Trophoblast cell (in vitro differentiated cells and primary cell): ENCODE results near the gene GOLGA8T.
"Not testable (repeated sequence)": the region's sequence is repeated elsewhere in the genome, so short reads cannot be mapped to it uniquely, and the experiment has no call there.

ENCODE experiments used
- DNase-seq, 2 donors: peaks; one replicate each; pipeline ENCODE4 v3.0.0-alpha.2; 2016
- H2AFZ ChIP-seq: 2 replicates; pipeline ENCODE4 v1.6.1; 2013; ENCODE audit warnings: low read length, moderate library complexity, mild to moderate bottlenecking; ENCODE audit not compliant: insufficient read depth, poor library complexity
- H2AK5ac ChIP-seq: 2 replicates; pipeline ENCODE4 v1.6.1; 2013; ENCODE audit warnings: mild to moderate bottlenecking, low read length
- H2BK120ac ChIP-seq: 2 replicates; pipeline ENCODE4 v1.6.1; 2013; ENCODE audit warnings: low read length, mild to moderate bottlenecking, moderate library complexity; ENCODE audit not compliant: insufficient read depth, poor library complexity
- H2BK12ac ChIP-seq: 2 replicates; pipeline ENCODE4 v1.6.1; 2013; ENCODE audit warnings: mild to moderate bottlenecking, low read length, moderate library complexity
- H2BK5ac ChIP-seq: 2 replicates; pipeline ENCODE4 v1.6.1; 2013; ENCODE audit warnings: low read length, low read depth, moderate library complexity, mild to moderate bottlenecking; ENCODE audit not compliant: poor library complexity
- H3K14ac ChIP-seq: 2 replicates; pipeline ENCODE4 v1.6.1; 2013; ENCODE audit warnings: mild to moderate bottlenecking, low read length
- H3K18ac ChIP-seq: 2 replicates; pipeline ENCODE4 v1.6.1; 2013; ENCODE audit warnings: mild to moderate bottlenecking, low read length
- H3K23ac ChIP-seq: 2 replicates; pipeline ENCODE4 v1.6.1; 2013; ENCODE audit warnings: low read length
- H3K27ac ChIP-seq: 2 replicates; pipeline ENCODE4 v1.5.1; 2013; ENCODE audit warnings: low read depth, mild to moderate bottlenecking, inconsistent platforms, low read length, moderate library complexity
- H3K27me3 ChIP-seq: 2 replicates; pipeline ENCODE4 v1.6.1; 2013; ENCODE audit warnings: inconsistent platforms, mild to moderate bottlenecking, low read length, moderate library complexity; ENCODE audit not compliant: insufficient read depth
- H3K36me3 ChIP-seq, 2 experiments: 1 replicate in 1 of 2; 2 replicates in 1 of 2; pipeline ENCODE4 v1.6.1; 2013; ENCODE audit warnings: low read length in 2 of 2, mild to moderate bottlenecking in 2 of 2, moderate library complexity in 1 of 2; ENCODE audit not compliant: insufficient read depth in 2 of 2, control insufficient read depth in 1 of 2
- H3K4ac ChIP-seq: 2 replicates; pipeline ENCODE4 v1.6.1; 2013; ENCODE audit warnings: low read depth, mild to moderate bottlenecking, low read length, moderate library complexity
- H3K4me1 ChIP-seq, 2 experiments: 1 replicate in 1 of 2; 2 replicates in 1 of 2; pipeline ENCODE4 v1.6.1; 2013; ENCODE audit warnings: low read length in 2 of 2, mild to moderate bottlenecking in 2 of 2, moderate library complexity in 1 of 2; ENCODE audit not compliant: insufficient read depth in 2 of 2, control insufficient read depth in 1 of 2
- H3K4me2 ChIP-seq: 2 replicates; pipeline ENCODE4 v1.6.1; 2013; ENCODE audit warnings: inconsistent platforms, mild to moderate bottlenecking, low read length, moderate library complexity
- H3K4me3 ChIP-seq: 2 replicates; pipeline ENCODE4 v1.5.1; 2013; ENCODE audit warnings: mild to moderate bottlenecking, low read depth, low read length, inconsistent platforms
- H3K79me1 ChIP-seq: one replicate; pipeline ENCODE4 v1.6.1; 2013; ENCODE audit warnings: low read length
- H3K79me2 ChIP-seq: 2 replicates; pipeline ENCODE4 v1.6.1; 2013; ENCODE audit warnings: low read length, mild to moderate bottlenecking; ENCODE audit not compliant: control insufficient read depth, insufficient read depth, poor library complexity
- H3K9ac ChIP-seq: 2 replicates; pipeline ENCODE4 v1.6.1; 2013; ENCODE audit warnings: mild to moderate bottlenecking, low read length
- H3K9me3 ChIP-seq: 2 replicates; pipeline ENCODE4 v1.6.1; 2013; ENCODE audit warnings: low read depth, mild to moderate bottlenecking, control low read depth, inconsistent platforms, low read length; ENCODE audit not compliant: insufficient read depth
- H4K12ac ChIP-seq: 2 replicates; pipeline ENCODE4 v1.6.1; 2013; ENCODE audit warnings: low read depth, mild to moderate bottlenecking, low read length, moderate library complexity
- H4K8ac ChIP-seq: 2 replicates; pipeline ENCODE4 v1.6.1; 2013; ENCODE audit warnings: low read depth, mild to moderate bottlenecking, low read length, moderate library complexity
- H4K91ac ChIP-seq: one replicate; pipeline ENCODE4 v1.6.1; 2013; ENCODE audit warnings: low read depth, mild to moderate bottlenecking, low read length, moderate library complexity
- WGBS: extraction: QIAGEN DNeasy Blood & Tissue Kit; methylation state at CpG from one replicate; pipeline ENCODE4 v1.1.7; 2013; ENCODE audit warnings: missing lambda C conversion rate; ENCODE audit not compliant: insufficient read length, insufficient coverage; ENCODE audit errors: extremely low coverage; 5-methylcytosine and 5-hydroxymethylcytosine counted together

Gene GOLGA8T

DNA sequence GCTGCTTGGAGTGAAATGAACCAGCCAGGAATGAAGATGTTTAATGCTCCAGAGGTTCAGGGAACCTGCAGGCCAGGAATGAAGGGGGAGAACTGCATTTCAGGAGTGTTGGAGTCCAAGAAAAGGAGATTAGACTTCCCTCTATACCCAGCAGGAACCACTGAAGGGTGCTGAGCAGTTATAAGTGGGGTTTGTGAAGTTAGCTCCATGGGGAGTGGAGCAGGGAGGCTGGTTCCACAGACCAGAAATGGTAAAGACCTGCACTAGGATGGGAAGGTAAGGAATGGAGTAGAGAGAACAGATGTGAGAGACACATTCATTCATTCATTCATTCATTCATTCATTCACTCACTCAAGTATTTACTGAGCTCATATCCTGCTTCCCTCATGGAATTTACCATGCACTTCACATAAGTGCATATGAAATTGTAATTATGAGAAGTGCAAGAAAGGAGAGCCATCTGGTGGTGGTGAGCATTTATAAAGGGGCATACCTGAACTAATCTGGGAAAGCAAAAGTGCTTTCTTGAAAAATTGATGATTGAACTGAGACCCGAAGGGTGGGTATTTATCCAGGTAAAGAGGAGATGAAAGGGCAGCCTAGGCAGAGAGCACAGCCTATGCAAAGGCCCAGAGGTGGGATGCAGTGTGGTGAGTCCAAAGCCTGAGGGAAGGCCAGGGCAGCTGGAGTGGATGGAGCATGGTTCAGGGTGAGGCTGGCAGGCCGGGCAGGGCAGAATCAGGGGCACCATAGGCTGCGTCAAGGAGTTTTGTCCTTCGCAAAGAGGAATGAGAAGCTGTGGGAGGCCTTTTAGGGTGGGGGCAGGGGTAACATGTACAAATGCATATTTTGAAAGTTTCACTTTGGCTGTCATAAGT is 27.9 kb downstream of the GOLGA8T start:
- not testable (repeated sequence) for H4K91ac ChIP-seq, H2AFZ ChIP-seq, H4K8ac ChIP-seq, H3K79me1 ChIP-seq, H3K18ac ChIP-seq, H3K9me3 ChIP-seq, H3K4ac ChIP-seq, DNase-seq, H3K14ac ChIP-seq, H3K79me2 ChIP-seq, H2BK5ac ChIP-seq, H3K4me3 ChIP-seq, H3K9ac ChIP-seq, H3K27ac ChIP-seq, H3K36me3 ChIP-seq, H2BK12ac ChIP-seq, H3K4me1 ChIP-seq, H3K4me2 ChIP-seq, H4K12ac ChIP-seq, H2AK5ac ChIP-seq, H2BK120ac ChIP-seq, H3K23ac ChIP-seq, H3K27me3 ChIP-seq
- no CpG with 5 or more reads among the region's 4 CpGs for WGBS

DNA sequence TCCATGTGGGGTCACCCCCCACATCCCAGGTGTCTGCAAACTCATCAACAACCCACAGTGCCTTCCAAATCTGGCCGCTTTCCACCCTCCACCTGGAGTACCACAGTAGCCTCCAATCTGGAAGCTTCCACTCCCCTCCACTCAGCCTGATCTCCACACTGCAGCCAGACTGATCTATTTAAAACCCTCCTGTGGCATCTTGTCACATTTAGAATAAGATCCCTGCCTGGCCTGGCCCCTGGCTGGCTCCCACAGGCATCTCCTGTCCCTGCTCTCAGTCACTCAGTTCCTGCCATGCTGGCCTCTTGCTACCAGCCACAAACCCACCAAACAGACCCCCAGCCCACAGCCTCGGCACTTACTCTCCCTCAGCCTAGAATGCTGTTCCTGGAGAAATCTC is 28.9 kb downstream of the GOLGA8T start:
- H4K12ac ChIP-seq, H2AK5ac ChIP-seq, H3K27ac ChIP-seq, H3K4me3 ChIP-seq, H3K27me3 ChIP-seq, H2AFZ ChIP-seq, H2BK12ac ChIP-seq, H4K8ac ChIP-seq, H4K91ac ChIP-seq, H3K4me1 ChIP-seq, H2BK120ac ChIP-seq, H2BK5ac ChIP-seq, DNase-seq, H3K9me3 ChIP-seq, H3K14ac ChIP-seq, H3K4me2 ChIP-seq, H3K79me1 ChIP-seq, H3K4ac ChIP-seq, H3K9ac ChIP-seq, H3K18ac ChIP-seq, H3K79me2 ChIP-seq, H3K36me3 ChIP-seq, H3K23ac ChIP-seq: not testable (repeated sequence)
- no CpG with 5 or more reads among the region's 2 CpGs for WGBS

DNA sequence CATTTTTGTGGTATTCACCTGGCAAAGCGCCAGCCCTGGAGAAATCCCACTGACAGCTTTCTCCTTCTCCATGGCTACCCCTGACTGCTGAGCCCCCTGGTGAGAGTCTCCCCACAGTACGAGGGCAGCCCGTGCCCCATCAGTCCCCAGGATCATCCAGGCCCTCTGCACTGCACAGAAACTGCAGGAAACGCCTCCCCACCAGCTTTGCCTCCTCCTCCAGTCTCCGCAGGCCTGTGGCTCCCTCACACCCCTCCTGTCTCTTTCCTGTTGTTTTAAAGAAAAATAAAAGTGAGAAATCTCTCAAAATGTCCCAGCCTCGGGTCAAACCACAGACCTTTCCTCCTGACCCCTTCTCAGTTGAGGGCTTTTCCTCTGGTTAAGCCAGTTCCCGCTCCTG is 29.4 kb downstream of the GOLGA8T start:
- H3K36me3 ChIP-seq, H4K91ac ChIP-seq, H3K9ac ChIP-seq, H3K4me3 ChIP-seq, H3K79me1 ChIP-seq, H3K18ac ChIP-seq, H3K4me2 ChIP-seq, H3K4me1 ChIP-seq, H3K9me3 ChIP-seq, H4K12ac ChIP-seq, DNase-seq, H3K4ac ChIP-seq, H3K79me2 ChIP-seq, H2AFZ ChIP-seq, H2BK120ac ChIP-seq, H3K14ac ChIP-seq, H2BK5ac ChIP-seq, H3K27me3 ChIP-seq, H3K27ac ChIP-seq, H2BK12ac ChIP-seq, H4K8ac ChIP-seq, H3K23ac ChIP-seq, H2AK5ac ChIP-seq: not testable (repeated sequence)
- no CpG with 5 or more reads among the region's 7 CpGs for WGBS

DNA sequence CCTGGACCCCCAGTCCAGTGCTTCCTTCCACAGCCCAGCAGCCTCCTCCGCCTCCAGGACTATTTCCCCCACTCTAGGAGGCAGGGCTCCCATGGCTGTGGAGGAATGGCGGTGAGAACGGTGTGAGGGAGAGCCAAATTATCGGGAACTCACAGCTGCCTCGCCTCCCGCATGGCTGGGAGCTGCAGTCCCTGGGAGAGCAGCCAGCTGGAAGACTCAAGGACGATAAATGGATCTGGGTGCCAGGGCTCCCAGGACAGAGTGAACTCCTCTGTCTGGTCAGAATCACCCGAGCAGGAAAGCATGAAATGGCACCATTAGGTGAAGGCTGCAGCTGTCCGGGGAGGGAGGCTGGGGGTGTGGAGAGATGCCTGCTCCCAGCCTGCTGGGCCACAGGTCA is 32.6 kb downstream of the GOLGA8T start:
- not testable (repeated sequence) for H2AK5ac ChIP-seq, H3K4me1 ChIP-seq, H4K12ac ChIP-seq, H4K91ac ChIP-seq, H3K14ac ChIP-seq, H3K79me2 ChIP-seq, H3K4ac ChIP-seq, H3K4me2 ChIP-seq, H3K9ac ChIP-seq, H2BK5ac ChIP-seq, H2BK12ac ChIP-seq, H3K4me3 ChIP-seq, H3K27ac ChIP-seq, H3K18ac ChIP-seq, H2AFZ ChIP-seq, DNase-seq, H3K23ac ChIP-seq, H2BK120ac ChIP-seq, H3K27me3 ChIP-seq, H4K8ac ChIP-seq, H3K9me3 ChIP-seq, H3K36me3 ChIP-seq, H3K79me1 ChIP-seq
- WGBS: no CpG with 5 or more reads among the region's 9 CpGs
